GM18511 (cell line): ENCODE results near the gene GIMAP6.
"Not testable (repeated sequence)": the region's sequence is repeated elsewhere in the genome, so short reads cannot be mapped to it uniquely, and the experiment has no call there.

ENCODE experiments used
- ATAC-seq: cut with Tn5 transposase; IDR thresholded peaks from one replicate; pipeline ENCODE4 v1.9.1; 2021; ENCODE audit warnings: mild to moderate bottlenecking, moderate library complexity; ENCODE audit not compliant: unreplicated experiment

The GIMAP6 gene

DNA sequence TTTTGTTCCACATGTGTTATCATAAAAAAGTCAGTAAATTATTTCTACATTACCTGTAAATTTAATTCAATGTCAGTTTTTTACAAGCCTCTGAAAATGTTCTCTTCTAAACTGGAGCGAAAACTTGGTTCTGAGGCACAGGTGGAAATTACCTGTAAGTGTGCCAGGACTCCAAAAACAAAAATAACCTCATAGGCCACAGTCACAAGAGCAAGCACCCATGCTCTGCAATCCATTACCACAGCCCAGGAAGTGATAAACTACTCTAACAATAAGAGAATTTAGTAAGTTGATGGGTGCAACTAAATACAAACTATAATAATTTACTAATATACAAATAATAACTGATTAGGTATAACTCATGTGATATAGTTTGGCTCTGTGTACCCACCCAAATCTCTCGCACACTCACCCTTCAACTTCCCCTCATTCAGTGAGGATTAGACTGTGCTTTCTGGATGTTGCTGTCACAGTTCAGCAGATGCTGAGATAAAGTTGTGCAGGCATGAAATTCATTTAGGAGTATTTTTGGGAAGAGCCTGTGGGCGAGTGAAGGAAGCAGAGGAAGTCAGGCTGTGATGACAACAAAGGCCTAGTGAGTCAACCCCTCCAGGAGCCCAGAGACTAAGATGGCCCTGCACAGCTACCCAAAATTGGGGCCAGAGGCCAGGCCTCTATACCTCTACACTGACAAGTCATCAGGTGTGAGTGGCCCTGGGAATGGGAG lies 16.3 kb upstream of the GIMAP6 start:
- no peak for ATAC-seq

DNA sequence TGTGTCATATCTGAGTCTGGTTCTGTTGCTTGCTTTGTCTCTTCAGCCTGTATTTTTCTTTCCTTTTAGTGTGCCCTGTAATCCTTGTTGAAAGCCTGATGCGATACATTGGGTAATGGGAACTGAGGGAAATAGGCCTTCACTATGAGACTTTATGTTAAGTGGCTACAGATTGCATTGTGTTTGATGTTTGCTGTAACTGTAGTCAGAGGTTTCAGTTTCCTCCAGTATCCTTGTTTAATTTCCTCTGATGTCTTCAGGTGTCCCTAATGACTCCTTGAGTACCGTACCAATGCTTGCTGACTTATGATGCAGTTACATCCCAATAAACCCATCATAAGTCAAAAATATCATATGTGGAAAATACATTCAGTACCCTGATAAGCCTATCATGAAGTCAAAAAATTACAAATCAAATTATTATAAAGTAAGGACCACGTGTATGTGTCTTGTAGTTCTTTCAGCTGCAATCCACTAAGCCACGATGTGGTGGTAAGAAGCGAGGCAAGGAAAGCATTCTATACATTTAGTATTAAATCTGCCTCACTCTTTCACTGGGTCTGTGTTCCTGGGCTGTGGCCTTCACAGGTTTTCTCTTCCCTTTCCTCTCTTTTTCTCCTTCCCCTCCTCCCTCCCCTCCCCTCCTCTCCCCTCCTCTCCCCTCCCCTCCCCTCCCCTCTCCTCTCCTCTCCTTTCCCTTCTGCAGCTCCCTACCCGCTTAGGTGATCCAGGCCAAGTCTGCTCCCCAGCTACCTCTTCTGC lies 13.3 kb upstream of the GIMAP6 start:
- no peak for ATAC-seq

DNA sequence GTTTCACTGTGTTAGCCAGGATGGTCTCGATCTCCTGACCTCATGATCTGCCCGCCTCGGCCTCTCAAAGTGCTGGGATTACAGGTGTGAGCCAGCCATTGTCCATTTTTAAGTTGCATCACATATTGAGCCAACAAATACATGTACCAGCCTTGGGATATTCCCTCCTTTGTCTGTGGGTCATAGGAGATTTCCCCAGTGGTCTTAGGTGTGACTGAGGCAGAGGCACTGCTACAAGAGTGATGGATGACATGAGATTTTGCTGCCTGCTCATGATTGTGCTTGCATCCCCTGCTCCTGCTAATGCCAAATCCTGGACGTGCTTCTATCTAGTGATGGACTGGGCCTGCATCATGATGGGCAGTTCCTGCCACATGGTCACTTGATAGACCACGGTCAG lies 10.7 kb upstream of the GIMAP6 start:
- no peak for ATAC-seq

DNA sequence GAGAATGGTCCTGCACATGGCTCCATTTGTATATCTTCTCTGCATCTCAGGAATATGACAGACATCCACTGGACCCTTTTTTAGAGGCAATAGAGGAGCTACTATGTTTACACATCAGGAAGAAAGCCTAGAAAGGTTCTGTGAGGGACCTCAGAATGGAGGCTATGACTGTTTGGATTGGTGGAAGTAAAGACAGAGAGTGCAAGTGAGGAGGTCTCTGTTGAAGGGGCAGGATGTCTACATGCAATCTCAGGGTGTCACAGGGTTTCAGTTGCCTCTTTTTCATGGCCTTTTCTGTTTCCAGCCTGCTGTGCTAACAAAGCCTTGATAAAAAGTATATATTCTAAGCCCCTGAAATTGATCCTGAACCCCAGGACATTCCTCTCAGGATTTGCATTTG lies 9.7 kb upstream of the GIMAP6 start:
- ATAC-seq, result no peak

DNA sequence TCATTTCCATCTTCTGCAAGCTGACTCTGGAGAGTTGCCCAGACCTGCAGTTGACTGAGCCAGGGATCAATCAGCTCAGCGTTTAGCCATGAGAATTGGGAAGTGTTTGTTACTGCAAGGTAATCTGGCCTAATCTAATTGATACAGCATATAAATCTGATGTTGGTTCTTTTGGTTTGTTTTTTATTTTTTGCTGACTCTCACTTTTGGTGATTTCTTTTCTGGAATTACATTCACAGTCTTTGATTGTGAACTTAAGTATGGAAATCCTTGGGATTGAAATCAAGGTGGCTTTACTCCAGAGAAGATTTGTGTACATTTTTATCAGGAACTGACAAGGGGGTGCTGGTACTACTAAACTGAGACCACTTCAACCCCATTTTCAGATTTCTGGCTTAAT lies 1.7 kb upstream of the GIMAP6 start:
- no peak for ATAC-seq

DNA sequence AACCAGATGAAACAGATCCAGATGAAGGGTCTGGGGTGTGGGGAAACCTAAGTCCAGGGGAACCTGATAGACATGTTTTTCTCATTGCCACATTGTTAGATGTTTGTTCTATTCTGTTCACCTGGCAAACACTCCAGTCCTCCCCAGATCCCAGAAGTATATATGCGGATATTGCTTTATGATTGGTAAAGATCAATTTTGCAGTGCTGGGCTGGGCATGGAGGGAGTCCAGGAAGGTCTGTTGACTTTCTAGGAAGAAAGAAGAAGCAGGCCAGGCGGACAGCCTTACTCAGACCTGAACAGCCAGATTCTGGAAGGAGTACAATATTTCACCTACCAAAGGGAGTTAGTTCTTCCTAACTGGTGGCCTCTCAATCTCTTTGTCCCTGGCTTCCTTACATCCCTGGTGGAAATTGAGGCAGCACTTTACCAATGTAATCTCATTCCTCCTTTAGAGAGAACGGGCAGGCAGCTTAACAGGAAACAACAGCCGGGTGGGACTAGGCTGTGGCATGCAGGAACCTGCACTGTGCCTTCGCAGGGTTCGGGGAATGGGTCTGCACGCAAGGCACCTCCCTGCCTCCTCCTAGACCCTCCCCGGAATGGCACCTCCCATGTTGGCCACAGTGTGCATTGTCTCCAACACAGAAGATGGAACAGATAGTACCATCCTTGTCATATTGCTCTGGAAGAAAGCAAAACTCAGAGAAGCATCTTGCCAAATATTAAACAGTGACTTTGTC lies 930 bp downstream of the GIMAP6 start:
- peak; percentile 48 for ATAC-seq

DNA sequence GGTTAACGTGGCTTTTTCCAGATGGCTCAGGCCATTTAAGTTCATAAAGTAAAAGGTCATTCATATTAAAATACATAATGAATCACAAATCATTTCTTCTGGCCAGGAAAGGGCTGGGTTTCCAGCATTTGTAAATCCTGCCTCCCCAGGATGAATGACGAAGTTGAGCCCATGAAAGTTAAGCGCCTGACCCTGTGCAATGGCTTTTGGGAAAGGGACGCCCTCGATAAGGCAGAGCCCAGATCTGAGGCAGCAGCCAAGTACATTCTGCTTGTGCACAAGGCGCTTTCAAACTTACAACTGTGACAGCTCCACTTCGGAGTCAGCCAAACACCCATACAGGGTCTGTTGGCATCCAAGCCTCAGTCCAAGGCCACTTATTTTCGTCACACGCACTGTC lies 2.8 kb downstream of the GIMAP6 start:
- ATAC-seq, result no peak

DNA sequence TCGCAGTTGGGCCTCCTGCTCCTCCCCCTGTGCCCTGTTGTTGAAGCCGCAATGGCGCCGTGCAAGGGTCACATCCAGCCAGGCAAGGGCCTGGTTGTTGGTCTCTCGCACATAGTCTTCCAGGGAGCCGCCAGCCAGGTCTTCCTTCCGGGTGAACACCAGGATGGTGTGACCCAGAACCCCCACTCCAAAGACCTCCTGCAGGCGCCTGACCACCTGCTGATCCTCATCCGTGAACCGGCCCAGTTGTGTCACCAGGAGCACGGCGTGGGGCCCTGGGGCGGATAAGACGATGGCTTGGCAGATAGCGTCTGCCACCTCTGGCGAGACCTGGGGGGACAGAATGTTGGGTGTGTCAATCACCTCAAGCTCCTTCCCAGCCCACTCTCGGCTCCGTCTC lies 4.2 kb downstream of the GIMAP6 start:
- no peak for ATAC-seq

DNA sequence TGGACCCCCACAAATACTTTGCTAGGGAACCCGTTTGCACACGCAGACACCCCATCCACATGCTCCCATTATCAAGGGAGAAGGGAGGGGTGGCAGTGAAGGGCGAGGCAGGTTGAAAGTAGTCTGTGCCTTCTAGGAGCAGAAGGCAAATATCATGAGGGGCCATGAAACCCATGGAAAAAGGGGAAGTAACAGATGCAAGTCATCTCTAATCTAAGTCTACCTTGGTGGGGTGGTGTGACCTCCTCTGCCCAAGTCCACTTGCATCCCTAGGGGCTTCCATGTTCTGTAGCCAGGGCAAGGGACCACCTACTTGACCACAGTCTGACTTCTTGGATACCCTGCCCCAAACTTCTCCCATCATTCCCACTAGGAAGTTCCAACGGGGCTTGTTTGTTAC lies 5.5 kb downstream of the GIMAP6 start:
- no peak for ATAC-seq

DNA sequence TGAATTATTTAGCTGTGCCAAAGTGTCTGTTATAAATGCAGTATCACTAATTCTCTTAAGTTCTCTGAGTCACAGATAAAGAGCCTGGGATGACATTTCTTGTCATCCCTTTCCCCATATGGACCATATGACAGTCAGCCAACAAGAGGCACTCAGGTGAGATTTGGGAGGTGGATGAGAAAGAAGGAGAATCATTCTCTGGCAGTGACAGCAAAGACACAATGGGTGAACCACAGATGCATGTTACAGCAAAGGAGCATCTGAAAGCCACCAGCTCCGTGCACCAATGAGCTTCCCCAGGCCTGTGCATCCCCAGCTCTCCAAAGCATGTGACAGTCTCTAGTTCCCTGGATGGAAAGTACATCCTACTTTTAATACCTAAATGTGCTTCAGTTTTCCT lies 10.8 kb downstream of the GIMAP6 start:
- ATAC-seq, result peak; percentile 40

DNA sequence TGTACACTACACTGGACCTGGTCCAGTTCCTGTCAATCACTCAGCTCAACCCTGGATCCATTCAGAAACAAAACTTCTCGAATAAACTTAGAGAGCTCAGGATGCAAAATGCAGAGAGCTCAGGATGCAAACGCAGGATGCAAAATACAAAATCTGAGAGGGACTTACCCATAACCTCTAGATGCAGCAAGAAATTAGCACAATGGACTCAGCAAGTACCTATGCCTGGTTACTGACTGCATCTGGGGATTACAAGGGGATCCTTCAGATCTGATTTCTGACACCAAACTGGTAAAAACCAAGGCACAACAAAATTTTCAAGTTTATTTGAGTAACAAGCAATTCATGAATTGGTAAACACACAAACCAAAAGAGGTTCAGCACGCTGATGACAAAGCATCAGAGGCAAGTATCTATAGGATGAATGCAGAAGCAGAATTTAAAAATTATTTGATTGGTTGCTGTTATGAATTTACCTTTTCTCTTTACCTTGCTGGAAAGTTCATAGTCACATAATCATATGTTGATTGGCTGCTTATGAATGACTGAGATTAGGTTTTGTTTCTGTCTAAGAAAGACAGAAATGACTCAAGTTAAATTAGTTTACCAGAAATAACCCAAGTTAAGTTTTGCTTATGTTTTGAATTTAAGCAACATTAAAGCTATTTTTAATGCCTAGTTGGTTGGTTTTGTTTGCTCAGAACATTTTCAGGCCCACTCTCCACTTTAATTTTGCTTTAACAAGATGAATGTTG lies 11.4 kb downstream of the GIMAP6 start:
- peak; percentile 60 for ATAC-seq

DNA sequence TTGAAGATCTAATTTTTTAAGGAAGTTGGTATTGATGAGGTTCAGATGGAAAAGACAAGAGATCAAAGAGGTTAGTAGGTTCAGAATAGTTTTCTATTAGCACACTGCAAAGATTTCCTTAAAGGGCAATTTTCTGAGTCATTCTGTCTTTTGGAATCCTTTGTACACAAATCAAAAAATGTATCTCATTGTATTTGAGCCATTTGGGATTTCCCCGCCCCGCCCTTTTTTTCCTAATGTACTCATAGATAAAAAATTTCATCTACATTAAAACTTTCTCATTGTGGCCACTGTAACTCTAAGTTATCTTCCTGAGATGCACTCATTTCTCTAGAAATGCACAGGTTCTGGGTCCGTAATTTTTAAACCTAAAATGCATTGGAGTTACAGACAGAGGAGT lies 12.1 kb downstream of the GIMAP6 start:
- no peak for ATAC-seq

DNA sequence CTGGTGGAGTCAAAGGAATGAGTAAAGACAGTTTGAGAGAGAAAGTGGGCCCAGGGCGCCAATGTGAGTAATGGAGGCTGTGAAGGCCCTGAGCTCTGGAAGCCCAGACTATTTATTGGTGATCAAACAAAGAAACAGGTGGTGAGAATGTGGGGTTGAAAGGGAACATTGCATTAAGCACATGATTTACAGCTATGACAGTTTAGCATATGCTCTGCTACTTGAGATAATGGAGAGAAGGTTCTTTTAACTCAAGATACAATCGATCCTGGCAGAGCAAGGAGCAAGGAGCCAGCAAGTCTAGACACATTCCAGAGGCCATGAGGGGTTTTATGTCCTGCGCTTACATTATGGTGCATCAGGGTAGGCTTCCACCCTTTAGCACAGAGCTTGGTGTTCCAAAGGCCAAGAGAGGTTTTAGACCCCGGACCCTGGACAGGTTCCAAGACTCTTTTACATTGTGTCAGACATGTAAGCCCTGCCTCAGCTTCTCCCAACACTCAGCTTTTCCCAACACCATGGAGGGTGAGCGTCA lies 16.9 kb downstream of the GIMAP6 start:
- ATAC-seq, result not testable (repeated sequence)

DNA sequence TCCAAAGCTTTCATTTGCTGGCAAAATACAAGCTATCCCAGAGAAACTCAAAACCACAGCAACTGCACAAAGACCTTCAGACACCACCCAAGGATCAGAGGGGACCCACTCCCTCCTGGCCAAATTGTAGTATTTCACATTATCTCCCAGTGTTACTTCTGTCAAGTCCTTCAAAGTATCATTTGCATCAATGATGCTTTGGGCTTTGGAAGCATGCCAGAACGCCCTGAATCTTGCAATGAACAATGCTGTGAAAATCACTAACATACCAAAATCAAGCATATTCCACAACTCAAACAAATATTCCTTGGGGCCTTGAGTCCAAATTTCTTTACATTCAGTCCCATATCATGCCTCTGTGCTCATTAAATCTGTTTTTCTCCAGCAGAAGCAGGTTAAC lies 17.8 kb downstream of the GIMAP6 start:
- not testable (repeated sequence) for ATAC-seq

DNA sequence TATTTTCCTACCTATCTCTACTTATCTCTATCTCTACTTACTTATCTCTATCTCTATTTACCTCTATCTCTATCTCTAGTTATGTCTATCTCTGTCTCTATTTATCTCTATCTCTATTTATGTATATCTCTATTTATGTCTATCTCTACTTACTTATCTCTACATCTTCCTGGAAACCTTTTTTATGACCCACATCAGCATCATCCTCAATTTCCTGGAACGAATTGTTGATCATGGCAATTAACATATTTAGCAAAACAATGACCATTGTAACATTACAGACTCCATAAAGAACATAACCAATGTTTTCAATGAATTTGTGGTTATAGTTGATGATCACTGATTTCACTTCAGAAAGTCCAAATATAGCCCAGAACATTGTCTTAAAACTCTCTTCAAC lies 18.3 kb downstream of the GIMAP6 start:
- ATAC-seq, result no peak

DNA sequence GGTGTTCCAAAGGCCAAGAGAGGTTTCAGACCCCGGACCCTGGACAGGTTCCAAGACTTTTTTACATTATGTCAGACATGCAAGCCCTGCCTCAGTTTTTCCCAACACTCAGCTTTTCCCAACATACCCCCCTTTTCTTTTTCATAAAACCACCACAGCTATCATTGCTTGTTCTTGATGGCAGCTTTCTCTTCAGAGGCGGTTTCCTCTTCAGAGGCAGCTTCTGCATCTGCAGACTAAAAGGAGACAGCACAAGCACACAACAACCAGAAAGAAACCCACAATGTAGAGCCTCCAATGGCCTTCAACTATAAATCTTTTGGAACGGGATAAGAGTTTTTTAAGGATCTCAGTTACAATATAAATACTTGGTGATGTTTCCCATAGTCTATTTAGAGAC lies 19.3 kb downstream of the GIMAP6 start:
- ATAC-seq, result no peak

DNA sequence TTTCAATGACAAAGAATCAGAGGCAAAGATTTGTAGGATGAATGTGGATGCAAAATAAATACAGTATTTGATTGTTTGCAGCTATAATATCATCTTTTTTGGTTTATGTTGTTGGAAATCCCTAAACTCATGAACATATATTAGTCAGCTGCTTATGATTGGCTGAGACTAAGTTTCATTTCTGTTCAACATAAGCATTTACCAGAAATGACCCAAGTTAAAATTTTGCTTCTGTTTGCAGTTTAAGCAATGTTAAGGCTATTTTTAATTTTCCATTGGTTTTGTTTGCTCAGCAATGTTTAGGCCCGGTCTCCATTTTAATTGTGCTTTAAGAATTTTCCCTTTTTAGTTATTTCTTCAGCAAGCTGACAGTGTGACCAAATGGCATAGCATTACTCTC lies 22.0 kb downstream of the GIMAP6 start:
- no peak for ATAC-seq

DNA sequence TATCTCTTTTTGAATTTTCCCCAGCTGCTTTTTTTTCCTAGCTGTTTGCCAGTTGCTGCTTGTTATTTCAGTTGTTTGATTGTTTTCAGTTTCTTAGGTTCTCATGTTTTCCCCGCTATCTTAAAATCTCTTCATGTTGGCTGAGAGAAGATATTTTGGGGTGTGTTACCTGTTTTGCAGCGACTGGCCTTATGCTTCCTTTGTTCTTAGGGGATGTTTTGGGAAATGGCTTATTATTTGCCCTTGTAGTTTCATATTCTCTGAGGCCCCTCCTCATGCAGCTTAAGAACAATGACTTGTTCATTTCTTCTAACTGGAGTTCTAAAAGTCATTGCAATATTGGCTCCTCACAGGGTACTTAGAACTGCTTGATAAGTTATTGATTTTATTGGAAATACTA lies 28.6 kb downstream of the GIMAP6 start:
- ATAC-seq, result not testable (repeated sequence)

DNA sequence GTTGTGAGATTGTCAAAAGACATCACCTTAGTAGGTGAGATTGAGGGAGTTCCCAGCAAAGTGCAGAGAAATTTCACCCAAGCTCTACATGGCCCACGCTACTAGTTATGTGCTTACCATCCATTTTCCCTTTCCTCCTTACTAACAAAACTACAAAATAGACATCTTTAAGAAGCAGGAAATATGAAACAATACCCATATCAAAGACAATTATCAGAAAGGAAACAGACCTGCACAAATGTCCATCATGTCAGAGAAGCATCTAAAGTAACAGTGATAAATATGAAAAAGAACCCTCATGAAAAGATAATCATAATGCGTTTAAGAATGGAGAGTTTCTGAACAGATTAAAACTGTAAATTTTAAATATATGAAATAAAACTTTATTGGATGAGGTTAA lies 36.8 kb downstream of the GIMAP6 start:
- no peak for ATAC-seq

DNA sequence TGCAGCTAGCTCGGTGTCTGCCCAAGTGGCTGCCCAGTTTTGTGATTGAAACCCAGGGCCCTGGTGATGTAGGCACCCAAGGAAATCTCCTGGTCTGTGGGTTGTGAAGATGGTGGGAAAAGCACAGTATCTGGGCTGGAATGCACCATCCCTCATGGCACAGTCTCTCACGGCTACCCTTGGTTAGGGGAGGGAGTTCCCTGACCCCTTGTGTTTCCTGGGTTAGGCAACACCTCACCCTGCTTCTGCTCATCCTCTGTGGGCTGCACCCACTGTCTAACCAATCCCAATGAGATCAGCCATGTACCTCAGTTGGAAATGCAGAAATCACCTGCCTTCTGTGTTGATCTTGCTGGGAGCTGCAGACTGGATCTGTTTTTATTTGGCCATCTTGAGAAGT lies 37.4 kb downstream of the GIMAP6 start:
- no peak for ATAC-seq

DNA sequence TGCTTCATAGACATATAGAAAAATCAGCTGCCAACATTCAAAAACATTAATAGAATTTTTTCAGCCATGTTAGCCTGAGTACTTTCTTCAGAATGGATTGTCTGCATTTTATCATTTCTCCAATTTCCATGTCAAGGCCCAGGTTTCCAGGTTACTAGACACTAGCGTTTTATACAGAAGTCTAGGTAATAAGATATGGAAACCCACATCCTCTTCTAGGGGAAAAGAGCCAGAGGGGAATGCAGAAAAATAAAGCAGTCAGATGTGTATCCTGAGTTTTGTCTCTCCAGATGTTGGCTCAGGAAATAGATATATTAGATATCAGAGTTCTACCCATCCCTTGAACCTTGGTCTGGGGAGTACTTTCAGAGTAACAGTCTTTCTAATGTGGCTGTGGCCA lies 44.6 kb downstream of the GIMAP6 start:
- ATAC-seq, result no peak
